Panc1 (cell line): ENCODE results near the gene PDE1C. TPM values are rescaled to one million over a fixed set of nuclear protein-coding genes. Genes with fewer than 3 reads are reported as not detected.

Experiments used
- ATAC-seq: fragments of 200-7000 bp; cut with Tn5 transposase; 2 replicates; pipeline ENCODE4 v1.9.1; 2020; ENCODE audit warnings: mild to moderate bottlenecking, moderate library complexity
- BruUV-seq: library from RNA; stranded (reverse); fragments of 400-500 nt; replicated peaks from 2 replicates; lab custom pipeline; 2021; lab: Mats Ljungman, UMichigan
- CTCF ChIA-PET: fragments of 300-600 bp; sonication (Branson Sonifier 250); formaldehyde crosslinking; loops from one replicate; lab custom pipeline; 2022; ENCODE audit warnings: antibody characterized with exemption; lab: Charles Lee
- POLR2A ChIA-PET: fragments of 300-600 bp; sonication (Branson Sonifier 250); formaldehyde crosslinking; loops from one replicate; lab custom pipeline; 2022; ENCODE audit warnings: antibody characterized with exemption; lab: Charles Lee
- DNase-seq: peaks from one replicate; pipeline ENCODE4 v3.0.0-alpha.2; 2010; ENCODE audit warnings: low read depth, low spot score
- H3K27ac ChIP-seq: 2 replicates; pipeline ENCODE4 v1.5.1; 2011; ENCODE audit warnings: mild to moderate bottlenecking, low read length, inconsistent platforms
- H3K27me3 ChIP-seq: fragments of 200-500 bp; sonication (Bioruptor generic); 2 replicates; pipeline ENCODE4 v1.6.0; 2014; ENCODE audit warnings: low read length, inconsistent platforms; ENCODE audit not compliant: control insufficient read depth, insufficient read depth
- H3K36me3 ChIP-seq: fragments of 200-500 bp; sonication (Bioruptor generic); 2 replicates; pipeline ENCODE4 v1.5.1; 2014; ENCODE audit warnings: inconsistent platforms, mild to moderate bottlenecking, low read length, moderate library complexity; ENCODE audit not compliant: control insufficient read depth, insufficient read depth
- H3K4me1 ChIP-seq: 2 replicates; pipeline ENCODE4 v1.5.1; 2011; ENCODE audit warnings: inconsistent platforms, mild to moderate bottlenecking, low read length, moderate library complexity; ENCODE audit not compliant: control insufficient read depth, insufficient read depth
- H3K4me3 ChIP-seq, 2 experiments: 2 replicates each; pipeline ENCODE4 v1.5.1; 2011 to 2012; ENCODE audit warnings: low read depth in 2 of 2, low read length in 2 of 2, mild to moderate bottlenecking in 2 of 2, inconsistent platforms in 1 of 2, moderate library complexity in 1 of 2
- H3K9me3 ChIP-seq: fragments of 200-500 bp; sonication (Bioruptor generic); 2 replicates; pipeline ENCODE4 v1.5.1; 2014; ENCODE audit warnings: low read depth, mild to moderate bottlenecking, inconsistent platforms, low read length, moderate library complexity; ENCODE audit not compliant: control insufficient read depth, insufficient read depth
- CTCF ChIP-seq: fragments of 450-650 bp; IDR thresholded peaks from 2 replicates; pipeline ENCODE4 v1.5.1; 2017; ENCODE audit warnings: mild to moderate bottlenecking
- POLR2AphosphoS5 ChIP-seq: IDR thresholded peaks from 2 replicates; pipeline ENCODE4 v1.6.1; 2012; ENCODE audit warnings: mild to moderate bottlenecking, low read depth, low read length, moderate library complexity
- REST ChIP-seq, 2 experiments: IDR thresholded peaks; 2 replicates each; pipeline ENCODE4 v1.6.1; 2011 to 2012; ENCODE audit warnings: low read depth in 2 of 2, control low read depth in 1 of 2, low read length in 1 of 2, mild to moderate bottlenecking in 1 of 2, moderate library complexity in 1 of 2; ENCODE audit not compliant: insufficient read depth in 1 of 2
- SIN3A ChIP-seq: IDR thresholded peaks from 2 replicates; pipeline ENCODE4 v1.6.1; 2012; ENCODE audit warnings: low read depth, mild to moderate bottlenecking, low read length, moderate library complexity, borderline replicate concordance; ENCODE audit not compliant: insufficient read depth
- TCF7L2 ChIP-seq: IDR thresholded peaks from 2 replicates; pipeline ENCODE4 v1.6.1; 2011; ENCODE audit warnings: mild to moderate bottlenecking, low read depth, low read length, inconsistent platforms
- in situ Hi-C: cut with HindIII; loops from 2 replicates; pipeline ENCODE4 v1.10.0; 2016; ENCODE audit warnings: low sequenced_read_pairs, low pct_unique_long_range_greater_than_20kb
- intact Hi-C: fragments of 100-400 bp; cut with micrococcal nuclease; formaldehyde crosslinking; loops from one replicate; pipeline ENCODE4 v1.10.0; 2022; ENCODE audit not compliant: unreplicated experiment
- total RNA-seq: library from RNA; stranded (reverse); gene quantifications from one replicate; pipeline ENCODE4 v1.2.1, GENCODE V29; 2021; ENCODE audit not compliant: unreplicated experiment

Gene PDE1C
- total RNA-seq, 1 experiment from 2014 or later, result not detected

GRCh38 chr7:31815796-31816195 lies 254.4 kb downstream of the PDE1C start:
- TF ChIP-seq REST (IDR thresholded peaks at IDR 0.05; ENCODE audit: insufficient read depth in 1 of 2, low read depth in 2 of 2, low read length in 1 of 2), result no peak
- no peak for TF ChIP-seq TCF7L2
- TF ChIP-seq POLR2AphosphoS5, result no peak
- no TSS peak for BruUV-seq
- H3K27ac ChIP-seq, result no peak overlapping the region
- H3K27me3 ChIP-seq, result no peaks in the 10 kb centered on the region; the same call in 1 of the 2 replicates
- H3K9me3 ChIP-seq, result no peaks in the 10 kb centered on the region
- no peak for ATAC-seq
- in situ Hi-C loops, result no loop called here
- DNase-seq, result no peak
- no peaks in the 10 kb centered on the region for H3K36me3 ChIP-seq
- POLR2A ChIA-PET, result no interaction called here
- intact Hi-C loops, result no loop called here
- CTCF ChIA-PET, result no interaction called here
- no peaks in the 10 kb centered on the region for H3K4me1 ChIP-seq
- H3K4me3 ChIP-seq, result no peak overlapping the region

- ChIA-PET POLR2A (no interaction called here), CTCF (no interaction called here)
- Histone ChIP-seq H3K27me3 (no peaks in the 10 kb centered on the region), H3K4me3 (no peak overlapping the region), H3K4me1 (no peaks in the 10 kb centered on the region), H3K36me3 (no peaks in the 10 kb centered on the region), H3K9me3 (no peaks in the 10 kb centered on the region), H3K27ac (no peak overlapping the region)
- no peak for TF ChIP-seq SIN3A
- no peak for TF ChIP-seq TCF7L2
- TF ChIP-seq CTCF, result peak; percentile 16; the same call in 1 of the 2 replicates
- TF ChIP-seq POLR2AphosphoS5, result no peak
- no peak for TF ChIP-seq REST (IDR thresholded peaks at IDR 0.05; ENCODE audit: insufficient read depth in 1 of 2, low read depth in 2 of 2, low read length in 1 of 2)
- no TSS peak for BruUV-seq
- no peak for ATAC-seq
- intact Hi-C loops (no loop called here), in situ Hi-C loops (no loop called here)
- DNase-seq, result no peak
These were observed 256.0 kb downstream of the PDE1C start for GRCh38 chr7:31814187-31814586.
